ENCODE results near the gene TSC1. TPM values are rescaled to one million over a fixed set of nuclear protein-coding genes. Genes with fewer than 3 reads are reported as not detected.

Gene TSC1
- total and polyA plus RNA-seq, 9 donors, result 18.9 to 49.1 (median 40.5) TPM

- H3K9me3 ChIP-seq, result no peaks in the 10 kb centered on the region
- no peak for TF ChIP-seq EP300 (IDR thresholded peaks at IDR 0.05)
- TF ChIP-seq CTCF (IDR thresholded peaks at IDR 0.05), result no peak
- TF ChIP-seq POLR2A (IDR thresholded peaks at IDR 0.05), result no peak
- H3K4me3 ChIP-seq, result no peak overlapping the region
- H3K4me1 ChIP-seq (ENCODE audit: insufficient read depth), result no peaks in the 10 kb centered on the region
- H3K27ac ChIP-seq, result no peak overlapping the region
- intact Hi-C loops (cut with DNase I), result no loop called here
- no peak for DNase-seq
- no peaks in the 10 kb centered on the region for H3K36me3 ChIP-seq
- no peaks in the 10 kb centered on the region for H3K27me3 ChIP-seq
- WGBS, 3 donors, result 76 to 79% (median 79%) methylated on average over 11 of the region's 11 CpGs
Measured at GRCh38 chr9:132983491-132984201, 39.2 kb upstream of the TSC1 start.

- no peak overlapping the region for H3K27ac ChIP-seq
- H3K36me3 ChIP-seq, result no peaks in the 10 kb centered on the region
- no peaks in the 10 kb centered on the region for H3K9me3 ChIP-seq
- intact Hi-C loops (cut with DNase I), result no loop called here
- WGBS, 3 donors, result 81 to 84% (median 83%) methylated on average over 8 of the region's 8 CpGs
- no peak for DNase-seq
- no peaks in the 10 kb centered on the region for H3K27me3 ChIP-seq
- TF ChIP-seq POLR2A (IDR thresholded peaks at IDR 0.05) (no peak), EP300 (IDR thresholded peaks at IDR 0.05) (no peak), CTCF (IDR thresholded peaks at IDR 0.05) (no peak)
- H3K4me1 ChIP-seq (ENCODE audit: insufficient read depth), result no peaks in the 10 kb centered on the region
- no peak overlapping the region for H3K4me3 ChIP-seq
Measured at GRCh38 chr9:132982458-132982857, 38.0 kb upstream of the TSC1 start.

GRCh38 chr9:132980157-132980556 lies 35.7 kb upstream of the TSC1 start:
- Histone ChIP-seq H3K36me3 (no peaks in the 10 kb centered on the region), H3K4me1 (ENCODE audit: insufficient read depth) (no peaks in the 10 kb centered on the region), H3K27ac (no peak overlapping the region), H3K9me3 (no peaks in the 10 kb centered on the region), H3K27me3 (no peaks in the 10 kb centered on the region), H3K4me3 (no peak overlapping the region)
- intact Hi-C loops (cut with DNase I), result no loop called here
- DNase-seq, result no peak
- WGBS, 3 donors, result 60 to 69% (median 68%) methylated on average over 5 of the region's 5 CpGs
- TF ChIP-seq CTCF (IDR thresholded peaks at IDR 0.05) (no peak), EP300 (IDR thresholded peaks at IDR 0.05) (no peak), POLR2A (IDR thresholded peaks at IDR 0.05) (no peak)

- 25 to 27% (median 25%) methylated on average over 26 of the region's 26 CpGs for WGBS, 3 donors
- H3K4me3 ChIP-seq, result no peak within 1 kb of the TSS
- intact Hi-C loops (cut with DNase I), result loop anchor here in 2 of 4 donors (10.0 kb wide), 2 partner anchors 184 to 474 kb away; no protein-coding TSS in a partner anchor
- H3K9me3 ChIP-seq, result no peaks in the 10 kb centered on the region
- no peaks in the 10 kb centered on the region for H3K36me3 ChIP-seq
- no peaks in the 10 kb centered on the region for H3K4me1 ChIP-seq (ENCODE audit: insufficient read depth)
- no peak within 1 kb of the TSS for H3K27ac ChIP-seq
- no peaks in the 10 kb centered on the region for H3K27me3 ChIP-seq
- TF ChIP-seq POLR2A (IDR thresholded peaks at IDR 0.05) (no peak), EP300 (IDR thresholded peaks at IDR 0.05) (no peak), CTCF (IDR thresholded peaks at IDR 0.05) (no peak)
- no peak for DNase-seq
Measured at GRCh38 chr9:132978451-132979131, 34.2 kb upstream of the TSC1 start, which contains the start of gene GFI1B. TSS of gene GFI1B (plus strand) at chr9:132978694. CDS start at chr9:132986679, 7,985 bp downstream.
